ENCODE results near the gene MED12L. TPM values are rescaled to one million over a fixed set of nuclear protein-coding genes. Genes with fewer than 3 reads are reported as not detected.
"Not testable (repeated sequence)": the region's sequence is repeated elsewhere in the genome, so short reads cannot be mapped to it uniquely, and the experiment has no call there.

Gene MED12L
- total RNA-seq, 2 donors from 2014 or later = 1.8 to 6.2 TPM

GRCh38 chr3:151155409-151156128 is 70.1 kb downstream of the MED12L start:
- Mint-ChIP-seq H3K4me1 (no peaks in the 10 kb centered on the region), H3K4me3 (no peak overlapping the region), H3K27me3 (peaks cover 19% of the 10 kb centered on the region), H3K27ac (no peak overlapping the region), H3K36me3 (ENCODE audit: low read depth) (peaks cover 3% of the 10 kb centered on the region)
- ATAC-seq (no peak), DNase-seq (no peak)
- no peaks in the 10 kb centered on the region for H3K9me3 ChIP-seq (ENCODE audit: control insufficient read depth, low read length, poor library complexity, severe bottlenecking)

GRCh38 chr3:151156618-151157216 is 71.3 kb downstream of the MED12L start:
- Mint-ChIP-seq H3K27ac (no peak overlapping the region), H3K36me3 (ENCODE audit: low read depth) (peaks cover 2% of the 10 kb centered on the region), H3K4me1 (no peaks in the 10 kb centered on the region), H3K4me3 (no peak overlapping the region), H3K27me3 (peaks cover 20% of the 10 kb centered on the region)
- H3K9me3 ChIP-seq (ENCODE audit: control insufficient read depth, low read length, poor library complexity, severe bottlenecking) = no peaks in the 10 kb centered on the region
- DNase-seq (no peak), ATAC-seq (peak; percentile 77)

DNA sequence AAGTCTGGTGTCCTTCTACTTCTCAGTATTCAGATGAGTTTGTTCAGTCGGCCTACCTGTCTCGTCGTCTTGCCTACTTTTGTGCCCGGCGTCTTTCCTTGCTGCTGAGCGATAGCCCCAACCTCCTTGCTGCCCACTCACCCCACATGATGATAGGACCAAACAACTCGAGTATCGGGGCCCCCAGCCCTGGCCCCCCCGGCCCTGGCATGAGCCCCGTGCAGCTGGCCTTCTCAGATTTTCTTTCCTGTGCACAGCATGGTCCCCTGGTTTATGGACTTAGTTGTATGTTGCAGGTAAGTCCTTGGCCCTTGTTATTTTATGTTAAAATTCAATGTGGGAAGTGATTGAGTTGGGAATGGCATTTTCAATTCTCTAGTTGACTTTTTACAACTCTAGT is 74.3 kb downstream of the MED12L start:
- H3K27ac Mint-ChIP-seq = no peak overlapping the region
- no peak for ATAC-seq

DNA sequence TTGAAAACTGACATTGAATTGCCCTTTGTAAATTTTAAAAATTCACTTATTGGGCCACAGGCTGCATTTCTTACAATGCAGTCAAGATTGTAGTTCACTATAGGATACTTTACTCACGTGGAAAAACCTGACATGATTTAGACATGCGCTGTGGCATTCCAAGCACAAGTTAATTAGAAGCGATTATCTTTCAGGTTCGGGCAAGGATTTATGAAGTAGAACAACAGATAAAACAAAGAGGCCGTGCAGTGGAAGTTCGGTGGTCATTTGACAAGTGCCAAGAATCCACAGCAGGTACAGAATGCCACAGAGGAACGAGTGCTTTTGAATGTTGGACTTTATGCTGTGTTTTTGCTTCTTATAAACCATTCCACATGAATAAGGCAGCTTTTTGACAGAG is 79.8 kb downstream of the MED12L start:
- Mint-ChIP-seq H3K27ac (no peak overlapping the region), H3K36me3 (ENCODE audit: low read depth) (no peaks in the 10 kb centered on the region), H3K4me3 (no peak overlapping the region), H3K27me3 (peaks cover 5% of the 10 kb centered on the region), H3K4me1 (peaks cover 7% of the 10 kb centered on the region)
- no peak for ATAC-seq
- no peaks in the 10 kb centered on the region for H3K9me3 ChIP-seq (ENCODE audit: control insufficient read depth, low read length, poor library complexity, severe bottlenecking)
- no peak for DNase-seq

More for the DNA sequence above, 74.3 kb downstream of the MED12L start:
- H3K9me3 ChIP-seq (ENCODE audit: control insufficient read depth, low read length, poor library complexity, severe bottlenecking) = no peaks in the 10 kb centered on the region
- Mint-ChIP-seq H3K4me1 (no peaks in the 10 kb centered on the region), H3K4me3 (no peak overlapping the region), H3K27me3 (peaks cover 13% of the 10 kb centered on the region), H3K36me3 (ENCODE audit: low read depth) (no peaks in the 10 kb centered on the region)
- no peak for DNase-seq

DNA sequence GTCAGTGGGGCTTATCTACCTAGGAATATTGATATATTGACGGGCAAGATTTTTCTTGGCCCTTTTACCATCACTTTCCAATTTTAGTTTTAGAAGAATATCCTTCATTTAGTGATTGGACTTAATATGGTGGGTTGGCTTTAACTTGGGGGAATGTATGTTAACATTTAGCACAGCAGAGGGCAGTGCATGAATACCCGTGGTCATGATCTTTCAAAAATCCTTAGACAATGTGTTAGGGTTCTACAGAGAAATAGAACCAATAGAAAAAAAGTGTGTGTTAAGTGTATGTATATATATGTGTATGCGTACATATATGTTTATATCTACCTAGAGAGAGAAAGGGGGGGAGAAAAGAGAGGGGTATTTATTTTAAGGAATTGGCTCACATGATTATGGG is 80.7 kb downstream of the MED12L start:
- DNase-seq (no peak), ATAC-seq (no peak)
- Mint-ChIP-seq H3K27me3 (no peaks in the 10 kb centered on the region), H3K27ac (no peak overlapping the region), H3K4me3 (no peak overlapping the region), H3K36me3 (ENCODE audit: low read depth) (no peaks in the 10 kb centered on the region), H3K4me1 (peaks cover 17% of the 10 kb centered on the region)
- no peaks in the 10 kb centered on the region for H3K9me3 ChIP-seq (ENCODE audit: control insufficient read depth, low read length, poor library complexity, severe bottlenecking)

DNA sequence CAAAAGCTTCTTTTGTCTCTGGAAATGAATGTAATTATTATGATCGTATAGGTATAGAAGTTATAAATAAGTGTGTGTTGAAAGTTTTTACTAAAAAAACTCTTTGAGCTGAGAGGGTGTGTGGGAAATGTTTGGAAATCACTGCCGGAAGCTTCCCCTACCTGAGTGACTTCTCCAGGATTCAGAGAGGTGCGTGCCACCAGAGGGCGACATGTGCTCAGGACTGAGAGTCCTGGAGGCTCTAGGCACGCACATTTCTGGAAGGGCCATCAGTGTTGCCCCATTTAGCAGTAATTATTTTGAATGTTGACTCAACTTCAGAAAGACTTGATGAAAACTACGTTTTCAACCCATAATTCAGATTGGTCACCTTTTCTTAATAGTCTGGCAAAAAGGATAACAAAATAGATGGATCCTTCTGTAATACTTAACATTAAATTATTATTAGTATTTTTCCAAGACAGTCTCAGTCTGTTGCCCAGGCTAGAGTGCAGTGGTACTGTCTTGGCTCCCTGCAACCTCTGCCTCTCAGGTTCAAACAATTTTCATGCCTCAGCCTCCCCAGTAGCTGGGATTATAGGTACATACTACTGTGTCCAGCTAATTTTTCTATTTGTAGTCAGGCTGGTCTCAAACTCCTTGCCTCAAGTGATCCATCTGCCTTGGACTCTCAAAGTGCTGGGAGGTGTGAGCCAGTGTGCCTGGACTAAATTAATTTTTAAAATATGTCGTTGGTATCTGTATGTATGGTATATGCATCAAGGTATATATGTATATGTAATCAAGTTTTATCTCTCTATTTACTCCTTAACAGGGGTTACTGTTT is 83.0 kb downstream of the MED12L start:
- peak; percentile 77 for ATAC-seq
- H3K27me3 Mint-ChIP-seq = no peaks in the 10 kb centered on the region
- no peaks in the 10 kb centered on the region for H3K36me3 Mint-ChIP-seq (ENCODE audit: low read depth)
- peak; percentile 63 to 74 (median 63) for DNase-seq
- peaks cover 29% of the 10 kb centered on the region for H3K4me1 Mint-ChIP-seq
- no peaks in the 10 kb centered on the region for H3K9me3 ChIP-seq (ENCODE audit: control insufficient read depth, low read length, poor library complexity, severe bottlenecking)
- no peak overlapping the region for H3K4me3 Mint-ChIP-seq
- no peak overlapping the region for H3K27ac Mint-ChIP-seq

GRCh38 chr3:151169262-151169947 is 83.9 kb downstream of the MED12L start:
- peak; percentile 5 for ATAC-seq
- DNase-seq = no peak
- no peaks in the 10 kb centered on the region for H3K27me3 Mint-ChIP-seq
- H3K27ac Mint-ChIP-seq = peak overlapping the region; percentile 92
- peak overlapping the region; percentile 50 for H3K4me3 Mint-ChIP-seq
- no peaks in the 10 kb centered on the region for H3K9me3 ChIP-seq (ENCODE audit: control insufficient read depth, low read length, poor library complexity, severe bottlenecking)
- H3K36me3 Mint-ChIP-seq (ENCODE audit: low read depth) = no peaks in the 10 kb centered on the region
- peaks cover 29% of the 10 kb centered on the region for H3K4me1 Mint-ChIP-seq

DNA sequence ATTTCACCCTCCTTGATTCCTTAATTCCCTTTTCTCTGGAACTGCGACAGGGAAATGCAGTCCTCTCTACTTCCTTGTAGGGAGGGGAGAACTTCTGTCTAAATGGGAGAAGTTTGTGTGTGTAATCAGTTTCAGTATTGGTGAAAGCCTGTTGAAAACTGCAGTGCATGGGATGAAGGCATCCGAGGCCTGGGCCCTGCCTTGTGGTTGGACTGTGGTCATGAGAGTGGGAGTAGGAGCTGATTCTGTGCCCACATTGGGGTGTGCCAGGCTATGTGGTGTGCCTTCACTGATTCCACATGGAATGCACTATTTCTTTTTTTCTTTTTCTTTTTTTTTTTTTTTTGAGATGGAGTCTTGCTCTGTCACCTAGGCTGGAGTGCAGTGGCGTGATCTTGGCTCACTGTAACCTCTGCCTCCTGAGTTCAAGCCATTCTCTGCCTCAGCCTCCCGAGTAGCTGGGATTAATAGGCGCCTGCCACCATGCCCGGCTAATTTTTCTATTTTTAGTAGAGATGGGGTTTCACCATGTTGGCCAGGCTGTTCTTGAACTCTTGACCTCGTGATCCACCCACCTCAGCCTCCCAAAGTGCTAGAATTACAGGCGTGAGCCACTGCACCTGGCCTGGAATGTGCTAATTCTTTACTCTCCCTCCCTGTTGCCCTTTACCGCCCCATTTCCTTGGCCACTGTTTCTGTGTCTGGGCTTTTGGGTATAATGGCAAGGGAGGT is 84.7 kb downstream of the MED12L start:
- H3K9me3 ChIP-seq (ENCODE audit: control insufficient read depth, low read length, poor library complexity, severe bottlenecking); H3K27me3 Mint-ChIP-seq; H3K36me3 Mint-ChIP-seq (ENCODE audit: low read depth); DNase-seq: not testable (repeated sequence)
- Mint-ChIP-seq H3K4me1 (peaks cover 29% of the 10 kb centered on the region), H3K4me3 (peak overlapping the region; percentile 69), H3K27ac (peak overlapping the region; percentile 92)
- ATAC-seq = peak; percentile 23

DNA sequence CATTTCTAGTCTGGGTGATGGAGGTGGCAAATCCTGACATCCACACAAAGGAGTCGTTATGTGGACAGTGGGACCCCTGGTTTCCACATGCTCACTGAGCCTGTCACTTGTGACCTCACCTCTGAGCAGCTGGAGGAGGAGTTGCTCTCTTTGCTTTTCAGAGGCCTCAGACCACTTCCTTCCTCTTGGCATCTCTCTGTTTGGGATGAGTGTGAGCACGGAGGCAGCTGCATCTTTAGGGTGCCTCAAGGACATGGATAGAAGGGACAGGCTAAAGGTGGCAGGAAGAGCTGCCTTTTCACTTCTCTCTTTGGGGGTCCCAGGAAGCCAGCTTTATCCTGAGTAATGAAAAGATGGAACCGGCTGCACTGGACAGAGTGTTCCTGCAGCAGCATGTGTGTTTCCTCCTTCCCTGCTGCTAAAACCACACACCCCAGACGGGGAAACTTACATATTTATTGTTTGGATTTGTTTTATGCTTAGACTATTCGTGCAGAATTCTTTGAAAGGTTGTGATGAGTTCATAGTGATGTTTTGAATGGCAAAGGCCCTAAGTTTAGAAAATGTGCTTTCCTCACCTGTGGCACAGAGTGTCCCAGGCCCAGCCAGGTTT is 85.8 kb downstream of the MED12L start:
- Mint-ChIP-seq H3K36me3 (ENCODE audit: low read depth) (no peaks in the 10 kb centered on the region), H3K4me1 (peaks cover 29% of the 10 kb centered on the region), H3K27ac (peak overlapping the region; percentile 92), H3K4me3 (peak overlapping the region; percentile 69), H3K27me3 (no peaks in the 10 kb centered on the region)
- no peaks in the 10 kb centered on the region for H3K9me3 ChIP-seq (ENCODE audit: control insufficient read depth, low read length, poor library complexity, severe bottlenecking)
- ATAC-seq (peak; percentile 76), DNase-seq (no peak)

- peaks cover 29% of the 10 kb centered on the region for H3K4me1 Mint-ChIP-seq
- no peak overlapping the region for H3K27ac Mint-ChIP-seq
- H3K27me3 Mint-ChIP-seq = no peaks in the 10 kb centered on the region
- no peak for DNase-seq
- no peak for ATAC-seq
- no peaks in the 10 kb centered on the region for H3K36me3 Mint-ChIP-seq (ENCODE audit: low read depth)
- no peak overlapping the region for H3K4me3 Mint-ChIP-seq
- H3K9me3 ChIP-seq (ENCODE audit: control insufficient read depth, low read length, poor library complexity, severe bottlenecking) = no peaks in the 10 kb centered on the region
These were observed 88.9 kb downstream of the MED12L start for GRCh38 chr3:151174351-151174750.

- ATAC-seq (no peak), DNase-seq (no peak)
- Mint-ChIP-seq H3K27ac (peak overlapping the region; percentile 49), H3K36me3 (ENCODE audit: low read depth) (no peaks in the 10 kb centered on the region), H3K4me1 (peaks cover 18% of the 10 kb centered on the region), H3K4me3 (no peak overlapping the region), H3K27me3 (no peaks in the 10 kb centered on the region)
- no peaks in the 10 kb centered on the region for H3K9me3 ChIP-seq (ENCODE audit: control insufficient read depth, low read length, poor library complexity, severe bottlenecking)
These were observed 90.5 kb downstream of the MED12L start for GRCh38 chr3:151175952-151176351.

GRCh38 chr3:151178208-151178845 is 92.9 kb downstream of the MED12L start:
- DNase-seq (no peak), ATAC-seq (no peak)
- H3K4me3 Mint-ChIP-seq = no peak overlapping the region
- H3K9me3 ChIP-seq (ENCODE audit: control insufficient read depth, low read length, poor library complexity, severe bottlenecking) = no peaks in the 10 kb centered on the region
- no peak overlapping the region for H3K27ac Mint-ChIP-seq
- peaks cover 17% of the 10 kb centered on the region for H3K4me1 Mint-ChIP-seq
- H3K27me3 Mint-ChIP-seq = peaks cover 3% of the 10 kb centered on the region
- peaks cover 2% of the 10 kb centered on the region for H3K36me3 Mint-ChIP-seq (ENCODE audit: low read depth)

Data from T-helper 17 cell (primary cell).